B cell (primary cell): ENCODE data around the gene SHB. TPM values are rescaled to one million over a fixed set of nuclear protein-coding genes. Genes with fewer than 3 reads are reported as not detected.

ENCODE experiments used
- ATAC-seq: fragments of 200-7000 bp; cut with Tn5 transposase; one replicate; pipeline ENCODE4 v1.10.0; 2021; ENCODE audit warnings: low read depth, mild to moderate bottlenecking, moderate number of reproducible peaks, moderate library complexity
- CTCF ChIA-PET: fragments of 350-600 bp; sonication (Branson Sonifier 250); formaldehyde crosslinking; loops from one replicate; lab custom pipeline; 2021; ENCODE audit warnings: antibody characterized with exemption, inconsistent platforms; lab: Charles Lee
- POLR2A ChIA-PET: fragments of 350-600 bp; sonication (Branson Sonifier 250); formaldehyde crosslinking; loops from one replicate; lab custom pipeline; 2021; ENCODE audit warnings: antibody characterized with exemption; lab: Charles Lee
- DNase-seq: peaks from one replicate; pipeline ENCODE4 v3.0.0; 2013
- H2AFZ ChIP-seq: 2 replicates; pipeline ENCODE4 v1.6.1; 2012; ENCODE audit warnings: mild to moderate bottlenecking, low read depth, low read length; ENCODE audit not compliant: insufficient read depth, poor library complexity, severe bottlenecking
- H3K27ac ChIP-seq, 2 donors: 1 replicate in 1 of 2; 2 replicates in 1 of 2; pipeline ENCODE4 v1.5.1; 2012 to 2013; ENCODE audit warnings: low read length in 2 of 2, mild to moderate bottlenecking in 2 of 2, moderate library complexity in 1 of 2
- H3K27me3 ChIP-seq, 4 experiments: fragments of 200-600 bp in 1 of 4; sonication (generic) in 1 of 4; replicated peaks in 1 of 4; 1 replicate in 2 of 4; 2 replicates in 2 of 4; pipeline versions ENCODE4 v1.6.1 to v1.7.0; 2013 to 2016; ENCODE audit warnings: low read length in 3 of 4, mild to moderate bottlenecking in 2 of 4, mixed read lengths in 1 of 4, moderate library complexity in 1 of 4; ENCODE audit not compliant: insufficient read depth in 4 of 4, control insufficient read depth in 3 of 4; ENCODE audit errors: control extremely low read depth in 1 of 4
- H3K36me3 ChIP-seq, 2 experiments: replicated peaks in 1 of 2; 1 replicate in 1 of 2; 2 replicates in 1 of 2; pipeline versions ENCODE4 v1.6.1 to v1.7.1; 2013; ENCODE audit warnings: low read length in 1 of 2; ENCODE audit not compliant: insufficient read depth in 2 of 2, control insufficient read depth in 1 of 2; ENCODE audit errors: control extremely low read depth in 1 of 2, extremely low read depth in 1 of 2
- H3K4me1 ChIP-seq, 2 donors: fragments of 200-600 bp in 1 of 2; sonication (generic) in 1 of 2; 1 replicate in 1 of 2; 2 replicates in 1 of 2; pipeline versions ENCODE4 v1.5.1 to v1.6.1; 2013 to 2017; ENCODE audit warnings: low read length in 2 of 2; ENCODE audit not compliant: control insufficient read depth in 2 of 2, insufficient read depth in 2 of 2
- H3K4me2 ChIP-seq: replicated peaks from 2 replicates; pipeline ENCODE3; 2012; ENCODE audit warnings: mild to moderate bottlenecking, low read depth, low read length; ENCODE audit not compliant: poor library complexity, severe bottlenecking
- H3K4me3 ChIP-seq, 5 experiments: fragments of 200-600 bp in 1 of 5; sonication (generic) in 1 of 5; 1 replicate in 3 of 5; 2 replicates in 2 of 5; pipeline versions ENCODE4 v1.5.1 to v1.7.0; 2011 to 2016; ENCODE audit warnings: low read length in 4 of 5, mild to moderate bottlenecking in 4 of 5, low read depth in 2 of 5, control low read depth in 1 of 5, moderate library complexity in 1 of 5; ENCODE audit not compliant: insufficient read depth in 1 of 5; ENCODE audit errors: control extremely low read depth in 1 of 5, extremely low read depth in 1 of 5
- H3K79me2 ChIP-seq: fragments of 200-600 bp; sonication (generic); one replicate; pipeline ENCODE4 v1.6.0; 2016; ENCODE audit warnings: low read length; ENCODE audit not compliant: control insufficient read depth, insufficient read depth
- H3K9ac ChIP-seq: fragments of 200-600 bp; sonication (generic); 2 replicates; pipeline ENCODE4 v1.6.1; 2017; ENCODE audit warnings: mild to moderate bottlenecking, low read length, moderate library complexity
- H3K9me3 ChIP-seq, 3 donors: one replicate each; pipeline versions ENCODE4 v1.6.1 to v1.7.1; 2013; ENCODE audit warnings: low read length in 2 of 3; ENCODE audit not compliant: control insufficient read depth in 2 of 3, insufficient read depth in 1 of 3; ENCODE audit errors: control extremely low read depth in 1 of 3
- H4K20me1 ChIP-seq: 2 replicates; pipeline ENCODE4 v1.6.0; 2012; ENCODE audit warnings: mild to moderate bottlenecking, low read length; ENCODE audit not compliant: insufficient read depth, control insufficient read depth, poor library complexity, severe bottlenecking
- H3K27ac Mint-ChIP-seq: one replicate; pipeline ENCODE4 v1.8.0; 2021; ENCODE audit warnings: mixed read lengths
- H3K27me3 Mint-ChIP-seq: one replicate; pipeline ENCODE4 v1.8.0; 2021; ENCODE audit warnings: mixed read lengths
- H3K4me1 Mint-ChIP-seq: one replicate; pipeline ENCODE4 v1.8.0; 2021; ENCODE audit warnings: mixed read lengths
- H3K4me3 Mint-ChIP-seq: one replicate; pipeline ENCODE4 v1.8.0; 2021; ENCODE audit warnings: mixed read lengths
- H3K9me3 Mint-ChIP-seq: one replicate; pipeline ENCODE4 v1.8.0; 2022; ENCODE audit warnings: mixed read lengths; ENCODE audit not compliant: insufficient read depth
- CTCF ChIP-seq: fragments of 200-600 bp; IDR thresholded peaks from one replicate; pipeline ENCODE4 v1.8.0; 2022; ENCODE audit warnings: antibody characterized with exemption, mild to moderate bottlenecking
- EZH2 ChIP-seq: IDR thresholded peaks from 2 replicates; pipeline ENCODE4 v1.6.1; 2012; ENCODE audit warnings: borderline replicate concordance, low read depth, mild to moderate bottlenecking, moderate library complexity, low read length; ENCODE audit not compliant: insufficient read depth, poor library complexity, severe bottlenecking
- WGBS: methylation state at CpG from one replicate; pipeline ENCODE4 v1.1.5; 2013; ENCODE audit warnings: missing lambda C conversion rate; ENCODE audit not compliant: insufficient coverage; 5-methylcytosine and 5-hydroxymethylcytosine counted together
- intact Hi-C: fragments of 100-400 bp; cut with micrococcal nuclease; formaldehyde crosslinking; loops from one replicate; pipeline ENCODE4 v1.10.0; 2022
- polyA plus RNA-seq: library from polyadenylated mRNA; depleted of rRNA; stranded (reverse); fragments of >200 nt; gene quantifications from 2 replicates; pipeline ENCODE4 v1.2.3, GENCODE V29; 2012
- total RNA-seq, 2 donors: library from RNA; stranded (reverse); fragments of 120-200 nt in 1 of 2; gene quantifications; 1 replicate in 1 of 2; 2 replicates in 1 of 2; pipeline versions ENCODE4 v1.2.3 to v1.2.4, GENCODE V29; 2013 to 2022

Gene SHB
- total and polyA plus RNA-seq, 2 donors (not counting 1 experiment from before 2014, with no cell fraction given) = 0.06 to 1.9 TPM

DNA sequence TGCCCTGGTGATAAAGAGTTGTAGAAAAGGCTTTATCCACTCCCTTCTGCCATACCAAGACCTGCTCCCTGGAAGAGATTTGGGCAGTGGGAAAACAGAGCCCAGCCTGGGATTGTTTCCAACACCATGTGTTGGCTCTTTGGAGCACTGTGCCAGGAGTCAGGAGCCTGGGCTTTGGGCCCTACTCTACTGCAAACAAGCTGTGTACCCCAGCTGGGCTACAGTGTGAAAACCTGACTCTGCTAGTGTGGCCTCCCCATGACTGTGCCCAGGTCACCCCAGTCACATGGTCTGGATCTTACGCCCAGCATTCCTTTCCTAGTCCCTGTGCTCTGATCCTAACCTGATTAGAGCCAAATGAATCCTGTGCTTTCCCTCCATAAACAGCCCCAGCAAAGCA lies 39.3 kb upstream of the SHB start:
- H3K27me3 ChIP-seq = peaks cover 0 to 4% (median 2%) of the 10 kb centered on the region in 4 experiments
- H3K4me2 ChIP-seq = no peak overlapping the region
- no peak overlapping the region for H3K4me3 ChIP-seq
- no peaks in the 10 kb centered on the region for H3K4me1 ChIP-seq
- H3K4me1 Mint-ChIP-seq = no peaks in the 10 kb centered on the region
- intact Hi-C loops = no loop called here
- ChIA-PET CTCF (no interaction called here), POLR2A (no interaction called here)
- no peak for ATAC-seq
- no peak overlapping the region for H3K4me3 Mint-ChIP-seq
- no peaks in the 10 kb centered on the region for H4K20me1 ChIP-seq
- H3K27ac Mint-ChIP-seq = no peak overlapping the region
- TF ChIP-seq CTCF = no peak
- no peak for TF ChIP-seq EZH2
- 100% methylated on average over 1 of the region's 1 CpG for WGBS
- no peaks in the 10 kb centered on the region for H3K79me2 ChIP-seq
- H2AFZ ChIP-seq = no peak overlapping the region
- H3K27me3 Mint-ChIP-seq = peaks cover 48% of the 10 kb centered on the region
- H3K9ac ChIP-seq = no peak overlapping the region
- H3K9me3 ChIP-seq = no peaks in the 10 kb centered on the region
- DNase-seq = no peak
- H3K9me3 Mint-ChIP-seq = peaks cover 3% of the 10 kb centered on the region
- H3K27ac ChIP-seq = no peak overlapping the region
- H3K36me3 ChIP-seq = no peaks in the 10 kb centered on the region

DNA sequence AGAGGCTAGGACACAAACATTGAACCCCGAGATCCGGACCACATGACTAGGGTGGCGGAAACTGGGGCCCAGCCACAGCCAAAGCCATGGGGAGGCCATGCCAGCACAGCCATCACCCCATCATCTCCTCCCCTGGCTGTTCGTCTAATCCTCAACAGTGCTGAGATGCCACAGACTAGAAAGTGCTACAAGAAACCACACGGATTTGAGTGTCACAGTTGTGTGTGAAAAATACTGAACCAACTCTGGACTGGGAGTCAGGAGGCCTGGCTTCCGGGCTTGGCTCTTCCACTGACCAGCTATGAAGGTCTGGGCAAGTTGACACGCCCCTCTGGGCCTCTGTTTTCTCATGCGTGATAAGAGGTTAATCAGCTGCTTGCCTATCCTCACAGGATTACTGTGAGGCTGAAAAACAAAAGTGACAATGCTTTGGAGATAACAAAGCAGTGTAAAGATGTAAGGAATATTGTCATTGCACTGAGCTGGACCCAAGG lies 38.8 kb upstream of the SHB start:
- Histone ChIP-seq H3K27ac (no peak overlapping the region), H3K4me2 (no peak overlapping the region), H3K27me3 (peaks cover 0 to 6% (median 3%) of the 10 kb centered on the region in 4 experiments), H3K9ac (no peak overlapping the region), H3K4me1 (no peaks in the 10 kb centered on the region), H2AFZ (no peak overlapping the region), H3K36me3 (no peaks in the 10 kb centered on the region), H3K79me2 (no peaks in the 10 kb centered on the region), H3K9me3 (no peaks in the 10 kb centered on the region), H3K4me3 (no peak overlapping the region), H4K20me1 (no peaks in the 10 kb centered on the region)
- ChIA-PET POLR2A (no interaction called here), CTCF (no interaction called here)
- peaks cover 3% of the 10 kb centered on the region for H3K9me3 Mint-ChIP-seq
- intact Hi-C loops = no loop called here
- no peak for DNase-seq
- ATAC-seq = no peak
- peaks cover 51% of the 10 kb centered on the region for H3K27me3 Mint-ChIP-seq
- 90% methylated on average over 7 of the region's 8 CpGs for WGBS
- no peaks in the 10 kb centered on the region for H3K4me1 Mint-ChIP-seq
- H3K4me3 Mint-ChIP-seq = no peak overlapping the region
- no peak overlapping the region for H3K27ac Mint-ChIP-seq
- TF ChIP-seq CTCF (no peak), EZH2 (no peak)
